IMR-90 (cell line): Measurements from ENCODE around the gene TSPAN14. TPM values are rescaled to one million over a fixed set of nuclear protein-coding genes. Genes with fewer than 3 reads are reported as not detected.
"Not testable (repeated sequence)": the region's sequence is repeated elsewhere in the genome, so short reads cannot be mapped to it uniquely, and the experiment has no call there.

ENCODE experiments used
- ATAC-seq: fragments of 200-7000 bp; cut with Tn5 transposase; 2 replicates; pipeline ENCODE4 v1.9.1; 2020; ENCODE audit warnings: low read depth, mild to moderate bottlenecking, moderate library complexity
- BruUV-seq: library from RNA; stranded (reverse); fragments of 400-500 nt; replicated peaks from 2 replicates; lab custom pipeline; 2021; lab: Mats Ljungman, UMichigan
- CTCF ChIA-PET: fragments of 300-600 bp; formaldehyde crosslinking; extraction: SDS; loops from one replicate; lab custom pipeline; 2021; ENCODE audit warnings: antibody characterized with exemption; lab: Yijun Ruan, JAX
- POLR2A ChIA-PET: fragments of 300-600 bp; sonication (Branson Sonifier 250); formaldehyde crosslinking; loops from one replicate; lab custom pipeline; 2022; ENCODE audit warnings: antibody characterized with exemption; ENCODE audit not compliant: unreplicated experiment; lab: Charles Lee
- DNase-seq: peaks from one replicate; pipeline ENCODE4 v3.0.0; 2013
- H2AFZ ChIP-seq: replicated peaks from 2 replicates; pipeline ENCODE3; 2013; ENCODE audit warnings: low read length, mild to moderate bottlenecking; ENCODE audit not compliant: poor library complexity
- H2AK5ac ChIP-seq: 2 replicates; pipeline ENCODE4 v1.6.1; 2013; ENCODE audit warnings: low read depth, low read length, inconsistent platforms
- H2AK9ac ChIP-seq: replicated peaks from 2 replicates; pipeline ENCODE3; 2013; ENCODE audit warnings: mild to moderate bottlenecking, low read depth, low read length, moderate library complexity; ENCODE audit not compliant: poor library complexity
- H2BK120ac ChIP-seq: 2 replicates; pipeline ENCODE4 v1.6.1; 2013; ENCODE audit warnings: low read depth, low read length, inconsistent platforms
- H2BK15ac ChIP-seq: 3 replicates; pipeline ENCODE4 v1.6.1; 2013; ENCODE audit warnings: low read depth, low read length, inconsistent platforms
- H2BK20ac ChIP-seq: 2 replicates; pipeline ENCODE4 v1.6.1; 2013; ENCODE audit warnings: low read depth, mild to moderate bottlenecking, inconsistent platforms, low read length, moderate library complexity
- H2BK5ac ChIP-seq: 2 replicates; pipeline ENCODE4 v1.6.1; 2013; ENCODE audit warnings: mild to moderate bottlenecking, low read depth, low read length, inconsistent platforms; ENCODE audit not compliant: poor library complexity, severe bottlenecking
- H3K14ac ChIP-seq: replicated peaks from 2 replicates; pipeline ENCODE4 v1.6.1; 2013; ENCODE audit warnings: low read depth, low read length, inconsistent platforms
- H3K18ac ChIP-seq: 2 replicates; pipeline ENCODE4 v1.6.1; 2013; ENCODE audit warnings: low read depth, low read length, control low read depth
- H3K23ac ChIP-seq: 2 replicates; pipeline ENCODE4 v1.6.1; 2013; ENCODE audit warnings: low read depth, low read length, inconsistent platforms
- H3K27ac ChIP-seq: 2 replicates; pipeline ENCODE4 v1.5.1; 2013; ENCODE audit warnings: mild to moderate bottlenecking, control low read depth, low read length; ENCODE audit not compliant: insufficient read depth
- H3K27me3 ChIP-seq: 2 replicates; pipeline ENCODE4 v1.6.1; 2013; ENCODE audit warnings: low read length; ENCODE audit not compliant: control insufficient read depth, insufficient read depth
- H3K36me3 ChIP-seq: 2 replicates; pipeline ENCODE4 v1.6.1; 2013; ENCODE audit warnings: low read length, mixed read lengths; ENCODE audit not compliant: control insufficient read depth, insufficient read depth
- H3K4ac ChIP-seq: 2 replicates; pipeline ENCODE4 v1.6.1; 2013; ENCODE audit warnings: low read depth, low read length, inconsistent platforms
- H3K4me1 ChIP-seq: 2 replicates; pipeline ENCODE4 v1.6.1; 2013; ENCODE audit warnings: low read length, mixed read lengths; ENCODE audit not compliant: control insufficient read depth, insufficient read depth
- H3K4me2 ChIP-seq: 2 replicates; pipeline ENCODE4 v1.6.1; 2013; ENCODE audit warnings: low read depth, mild to moderate bottlenecking, control low read depth, low read length, moderate library complexity
- H3K4me3 ChIP-seq: 2 replicates; pipeline ENCODE4 v1.5.1; 2013; ENCODE audit warnings: low read depth, mild to moderate bottlenecking, control low read depth, low read length, moderate library complexity; ENCODE audit not compliant: insufficient read depth
- H3K56ac ChIP-seq: 2 replicates; pipeline ENCODE4 v1.6.1; 2013; ENCODE audit warnings: low read length, inconsistent platforms; ENCODE audit not compliant: insufficient read depth; ENCODE audit errors: extremely low read depth
- H3K79me1 ChIP-seq, 2 experiments: 2 replicates each; pipeline ENCODE4 v1.6.1; 2013; ENCODE audit warnings: low read length in 2 of 2, inconsistent platforms in 1 of 2, low read depth in 1 of 2
- H3K9ac ChIP-seq: 2 replicates; pipeline ENCODE4 v1.6.1; 2013; ENCODE audit warnings: low read depth, low read length, control low read depth
- H3K9me1 ChIP-seq: 2 replicates; pipeline ENCODE4 v1.6.1; 2013; ENCODE audit warnings: low read length, inconsistent platforms; ENCODE audit not compliant: insufficient read depth
- H3K9me3 ChIP-seq: 2 replicates; pipeline ENCODE4 v1.6.1; 2013; ENCODE audit warnings: low read length; ENCODE audit not compliant: control insufficient read depth, insufficient read depth
- H4K20me1 ChIP-seq: 2 replicates; pipeline ENCODE4 v1.6.1; 2013; ENCODE audit warnings: low read length, inconsistent platforms; ENCODE audit not compliant: insufficient read depth
- H4K5ac ChIP-seq: 2 replicates; pipeline ENCODE4 v1.6.1; 2013; ENCODE audit warnings: mild to moderate bottlenecking, low read depth, low read length, control low read depth
- H4K8ac ChIP-seq, 2 experiments: 2 replicates each; pipeline ENCODE4 v1.6.1; 2013; ENCODE audit warnings: low read depth in 2 of 2, low read length in 2 of 2, control low read depth in 1 of 2, inconsistent platforms in 1 of 2
- H4K91ac ChIP-seq: 2 replicates; pipeline ENCODE4 v1.6.1; 2013; ENCODE audit warnings: low read depth, low read length, inconsistent platforms; ENCODE audit not compliant: insufficient read depth
- WGBS, 2 experiments: methylation state at CpG; one replicate each; pipeline versions ENCODE4 v1.1.5 to v1.1.7; 2013; ENCODE audit warnings: missing lambda C conversion rate in 2 of 2; ENCODE audit not compliant: insufficient read length in 1 of 2; ENCODE audit errors: extremely low coverage in 2 of 2; 5-methylcytosine and 5-hydroxymethylcytosine counted together
- dilution Hi-C: fragments of 300-500 bp; cut with HindIII; formaldehyde crosslinking; loops from one replicate; pipeline ENCODE4 v1.14.3; 2018; ENCODE audit warnings: low sequenced_read_pairs; ENCODE audit not compliant: unreplicated experiment
- in situ Hi-C: fragments of 300-500 bp; cut with MboI; formaldehyde crosslinking; loops from 3 replicates; pipeline ENCODE4 v1.14.3; 2019; ENCODE audit warnings: low sequenced_read_pairs, inconsistent platforms, mixed read lengths
- intact Hi-C: fragments of 100-400 bp; cut with micrococcal nuclease; formaldehyde crosslinking; loops from 2 replicates; pipeline ENCODE4 v1.10.0; 2022
- polyA plus RNA-seq, 3 experiments: library from polyadenylated mRNA; depleted of rRNA; stranded (reverse); fragments of >200 nt; gene quantifications; 2 replicates each; pipeline ENCODE4 v1.2.3, GENCODE V29; 2012; ENCODE audit warnings: low replicate concordance in 1 of 3
- total RNA-seq: library from RNA; depleted of rRNA; stranded (reverse); fragments of >200 nt; gene quantifications from 2 replicates; pipeline ENCODE4 v1.2.3, GENCODE V29; 2012

TSPAN14 gene
- total and polyA plus RNA-seq, 2 of the 4 experiments (the other 2 are of a cell fraction), result 18.5 to 43.0 TPM

- ATAC-seq, H3K36me3 ChIP-seq, H4K91ac ChIP-seq, H3K4me1 ChIP-seq, H4K8ac ChIP-seq, H3K23ac ChIP-seq, H3K18ac ChIP-seq, in situ Hi-C loops, H2BK15ac ChIP-seq, H3K4me3 ChIP-seq, H3K4me2 ChIP-seq, H3K4ac ChIP-seq, CTCF ChIA-PET, H3K14ac ChIP-seq, H2AFZ ChIP-seq, H3K9ac ChIP-seq, H3K9me3 ChIP-seq, H3K27ac ChIP-seq, H4K20me1 ChIP-seq, H3K56ac ChIP-seq, POLR2A ChIA-PET, DNase-seq, H4K5ac ChIP-seq, H3K9me1 ChIP-seq, H2BK120ac ChIP-seq, BruUV-seq, intact Hi-C loops, H3K79me1 ChIP-seq, H2AK5ac ChIP-seq, dilution Hi-C loops, H2BK20ac ChIP-seq, H2BK5ac ChIP-seq, H2AK9ac ChIP-seq: not testable (repeated sequence)
- peaks cover 11% of the 10 kb centered on the region for H3K27me3 ChIP-seq
- WGBS, 2 experiments, result 95% methylated on average over 11 of the region's 25 CpGs; no CpG with 5 or more reads in 1 of the 2 experiments
These were observed 89.2 kb downstream of the TSPAN14 start for GRCh38 chr10:80543319-80543672.
